Liver (tissue), 9 donors: Measurements from ENCODE around the gene RD3L. TPM values are rescaled to one million over a fixed set of nuclear protein-coding genes. Genes with fewer than 3 reads are reported as not detected.
A peak's percentile ranks its signal among the peaks of the same experiment; 100 is the strongest.

Experiments used
- DNase-seq: peaks from one replicate; pipeline ENCODE4 v3.0.0-alpha.2; 2017; ENCODE audit warnings: low spot score
- H3K27ac ChIP-seq, 2 donors: one replicate each; pipeline ENCODE4 v1.7.0; 2013; ENCODE audit warnings: inconsistent platforms in 2 of 2, low read length in 2 of 2, control low read depth in 1 of 2, low read depth in 1 of 2, mild to moderate bottlenecking in 1 of 2
- H3K27me3 ChIP-seq, 4 donors: one replicate each; pipeline versions ENCODE4 v1.6.1 to v1.7.0; 2013; ENCODE audit warnings: low read length in 3 of 4, inconsistent platforms in 1 of 4, mild to moderate bottlenecking in 1 of 4, moderate library complexity in 1 of 4; ENCODE audit not compliant: control insufficient read depth in 4 of 4, insufficient read depth in 4 of 4
- H3K36me3 ChIP-seq, 4 donors: one replicate each; pipeline versions ENCODE4 v1.6.1 to v1.7.0; 2013; ENCODE audit warnings: low read length in 3 of 4, mild to moderate bottlenecking in 3 of 4, low read depth in 1 of 4, moderate library complexity in 1 of 4; ENCODE audit not compliant: control insufficient read depth in 4 of 4, insufficient read depth in 3 of 4
- H3K4me1 ChIP-seq, 4 donors: one replicate each; pipeline versions ENCODE4 v1.6.1 to v1.7.0; 2013; ENCODE audit warnings: low read length in 3 of 4, mild to moderate bottlenecking in 3 of 4, moderate library complexity in 1 of 4; ENCODE audit not compliant: control insufficient read depth in 4 of 4, insufficient read depth in 4 of 4
- H3K4me3 ChIP-seq, 3 donors: one replicate each; pipeline versions ENCODE4 v1.6.1 to v1.7.0; 2013; ENCODE audit warnings: low read length in 3 of 3, control low read depth in 1 of 3, low read depth in 1 of 3, mild to moderate bottlenecking in 1 of 3
- H3K9ac ChIP-seq, 2 donors: one replicate each; pipeline ENCODE4 v1.7.0; 2013; ENCODE audit warnings: low read length in 2 of 2, mild to moderate bottlenecking in 2 of 2, moderate library complexity in 2 of 2, control low read depth in 1 of 2, low read depth in 1 of 2
- H3K9me3 ChIP-seq, 4 donors: one replicate each; pipeline versions ENCODE4 v1.6.1 to v1.7.0; 2013; ENCODE audit warnings: low read length in 3 of 4; ENCODE audit not compliant: control insufficient read depth in 4 of 4
- EGR1 ChIP-seq, 2 donors: IDR thresholded peaks; 2 replicates each; pipeline ENCODE4 v1.6.1; 2016 to 2018; ENCODE audit warnings: antibody characterized with exemption in 2 of 2, low read depth in 2 of 2
- FOXA1 ChIP-seq: IDR thresholded peaks from 2 replicates; pipeline ENCODE4 v1.6.1; 2016; ENCODE audit warnings: antibody characterized with exemption
- FOXA2 ChIP-seq: IDR thresholded peaks from 2 replicates; pipeline ENCODE4 v1.6.1; 2016; ENCODE audit warnings: antibody characterized with exemption
- GABPA ChIP-seq, 2 donors: IDR thresholded peaks in 1 of 2; conservative IDR thresholded peaks in 1 of 2; 2 replicates each; pipeline ENCODE4 v1.6.1; 2016; ENCODE audit warnings: antibody characterized with exemption in 2 of 2, mild to moderate bottlenecking in 1 of 2, moderate library complexity in 1 of 2
- HNF4A ChIP-seq, 2 donors: conservative IDR thresholded peaks; 2 replicates each; pipeline ENCODE4 v1.6.1; 2016; ENCODE audit warnings: antibody characterized with exemption in 2 of 2, mild to moderate bottlenecking in 2 of 2
- HNF4G ChIP-seq: IDR thresholded peaks from 2 replicates; pipeline ENCODE4 v1.6.1; 2016; ENCODE audit warnings: antibody characterized with exemption
- JUND ChIP-seq, 2 donors: IDR thresholded peaks; 2 replicates each; pipeline ENCODE4 v1.6.1; 2016; ENCODE audit warnings: antibody characterized with exemption in 2 of 2
- NR2F2 ChIP-seq: IDR thresholded peaks from 2 replicates; pipeline ENCODE4 v1.6.1; 2016; ENCODE audit warnings: antibody characterized with exemption
- RAD21 ChIP-seq, 2 donors: IDR thresholded peaks; 2 replicates each; pipeline ENCODE4 v1.6.1; 2016; ENCODE audit warnings: antibody characterized with exemption in 2 of 2, mild to moderate bottlenecking in 2 of 2
- RXRA ChIP-seq, 2 donors: IDR thresholded peaks; 2 replicates each; pipeline ENCODE4 v1.6.1; 2017 to 2018; ENCODE audit warnings: antibody characterized with exemption in 2 of 2, mild to moderate bottlenecking in 1 of 2
- SP1 ChIP-seq: IDR thresholded peaks from 2 replicates; pipeline ENCODE4 v1.6.1; 2018; ENCODE audit warnings: antibody characterized with exemption, mild to moderate bottlenecking
- TAF1 ChIP-seq: conservative IDR thresholded peaks from 2 replicates; pipeline ENCODE4 v1.6.1; 2016; ENCODE audit warnings: antibody characterized with exemption, mild to moderate bottlenecking
- YY1 ChIP-seq: IDR thresholded peaks from 2 replicates; pipeline ENCODE4 v1.6.1; 2016; ENCODE audit warnings: antibody characterized with exemption, mild to moderate bottlenecking
- WGBS: extraction: QIAGEN DNeasy Blood & Tissue Kit; methylation state at CpG from one replicate; pipeline ENCODE4 v1.1.7; 2013; 5-methylcytosine and 5-hydroxymethylcytosine counted together
- polyA plus RNA-seq, 2 donors: library from polyadenylated mRNA; stranded (reverse) in 1 of 2; unstranded in 1 of 2; fragments of 200-250 nt in 1 of 2; fragments of >200 nt in 1 of 2; fragmentation: Nextera tagmentation in 1 of 2; extraction: Ambion mirVana in 1 of 2; gene quantifications; one replicate each; pipeline versions ENCODE4 v1.2.1 to v1.2.3, GENCODE V29; 2013 to 2015
- total RNA-seq, 2 donors: library from RNA; depleted of rRNA; stranded (reverse); fragments of >200 nt; gene quantifications; one replicate each; pipeline ENCODE4 v1.2.3, GENCODE V29; 2014
- TF ChIP-seq, protein P1 (sequence below): IDR thresholded peaks from 2 replicates; pipeline ENCODE4 v1.6.1; 2016; ENCODE audit warnings: antibody characterized with exemption
- TF ChIP-seq, protein P2 (sequence below): IDR thresholded peaks from 2 replicates; pipeline ENCODE4 v1.6.1; 2016; ENCODE audit warnings: antibody characterized with exemption
- TF ChIP-seq, protein P3 (sequence below): fragments of 150-350 bp; IDR thresholded peaks from 2 replicates; pipeline ENCODE4 v1.5.1; 2017; ENCODE audit warnings: improper control_type of control experiment, low read depth, low read length; ENCODE audit not compliant: missing input control
- TF ChIP-seq, protein P4 (sequence below): IDR thresholded peaks from 2 replicates; pipeline ENCODE4 v1.6.1; 2016; ENCODE audit warnings: antibody characterized with exemption, mild to moderate bottlenecking
- TF ChIP-seq, protein P5 (sequence below): IDR thresholded peaks from 2 replicates; pipeline ENCODE4 v1.6.1; 2016; ENCODE audit warnings: antibody characterized with exemption
- donor health status: healthy.
- donor health status: healthy.
- donor health status: healthy.
- donor health status: healthy.
- donor health status: healthy.

The RD3L gene
- total and polyA plus RNA-seq, 4 donors: 0.09 to 0.64 (median 0.19) TPM

DNA sequence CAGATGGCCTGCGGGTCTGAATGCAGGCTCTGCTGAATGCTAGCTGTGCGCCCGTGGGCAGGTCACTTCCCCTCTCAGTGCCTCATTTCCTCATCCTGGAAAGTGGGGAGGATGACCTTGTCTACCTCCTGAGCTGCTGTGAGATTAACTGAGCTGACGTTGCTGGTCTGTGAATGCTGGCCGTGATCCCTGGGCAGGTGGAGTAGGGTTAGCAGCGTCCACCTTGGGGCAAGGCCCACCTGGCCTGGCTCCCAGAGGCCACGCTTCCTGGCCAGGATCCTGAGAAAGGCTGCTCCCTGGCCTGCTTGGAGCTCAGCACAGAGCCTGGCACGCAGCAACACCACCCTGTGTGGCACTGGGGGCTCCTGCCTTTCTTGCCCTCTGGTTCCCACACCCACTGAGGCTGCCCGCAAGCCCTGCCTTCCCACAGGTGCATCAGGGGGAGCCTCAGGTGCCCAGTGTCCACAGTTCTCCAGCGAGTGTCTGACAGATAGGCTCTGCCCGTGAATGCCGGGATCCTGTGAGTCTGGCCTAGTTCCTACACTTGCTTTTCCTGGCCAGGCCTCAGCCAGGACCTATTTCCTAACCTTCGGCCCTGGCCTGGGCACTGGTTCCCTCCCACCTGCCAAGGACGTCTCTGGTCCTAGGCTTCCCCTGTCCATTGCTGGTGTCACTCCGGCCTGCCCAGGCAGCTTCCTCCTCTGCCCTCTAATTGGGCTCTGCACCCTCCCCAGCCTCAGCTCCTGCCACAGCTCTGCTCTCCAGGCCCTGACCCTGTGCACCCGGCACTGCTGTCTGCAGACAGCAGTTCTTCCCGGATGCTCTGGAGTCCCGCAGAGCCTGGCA lies 51.3 kb downstream of the RD3L start:
- H3K36me3 ChIP-seq: no peaks in the 10 kb centered on the region
- H3K4me3 ChIP-seq: no peak overlapping the region
- TF ChIP-seq JUND (IDR thresholded peaks at IDR 0.05) (peak in 1 of 2 donors; percentile 37), HNF4G (no peak), HNF4A (conservative IDR thresholded peaks at IDR 0.05) (peak; percentile 55 to 59), FOXA1 (no peak), GABPA (IDR thresholded peaks at IDR 0.05 in 1 of 2, conservative IDR thresholded peaks at IDR 0.05 in 1 of 2) (peak in 1 of 2 donors; percentile 41), RAD21 (IDR thresholded peaks at IDR 0.05) (peak; percentile 6 to 22), RXRA (IDR thresholded peaks at IDR 0.05) (peak; percentile 85 to 86), TAF1 (no peak), EGR1 (IDR thresholded peaks at IDR 0.05; ENCODE audit: low read depth in 2 of 2) (peak; percentile 38 to 85), YY1 (peak; percentile 43), FOXA2 (no peak), NR2F2 (peak; percentile 63), SP1 (peak; percentile 94)
- TF ChIP-seq, protein P1, sequence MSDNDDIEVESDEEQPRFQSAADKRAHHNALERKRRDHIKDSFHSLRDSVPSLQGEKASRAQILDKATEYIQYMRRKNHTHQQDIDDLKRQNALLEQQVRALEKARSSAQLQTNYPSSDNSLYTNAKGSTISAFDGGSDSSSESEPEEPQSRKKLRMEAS: peak; percentile 97
- TF ChIP-seq, protein P2, sequence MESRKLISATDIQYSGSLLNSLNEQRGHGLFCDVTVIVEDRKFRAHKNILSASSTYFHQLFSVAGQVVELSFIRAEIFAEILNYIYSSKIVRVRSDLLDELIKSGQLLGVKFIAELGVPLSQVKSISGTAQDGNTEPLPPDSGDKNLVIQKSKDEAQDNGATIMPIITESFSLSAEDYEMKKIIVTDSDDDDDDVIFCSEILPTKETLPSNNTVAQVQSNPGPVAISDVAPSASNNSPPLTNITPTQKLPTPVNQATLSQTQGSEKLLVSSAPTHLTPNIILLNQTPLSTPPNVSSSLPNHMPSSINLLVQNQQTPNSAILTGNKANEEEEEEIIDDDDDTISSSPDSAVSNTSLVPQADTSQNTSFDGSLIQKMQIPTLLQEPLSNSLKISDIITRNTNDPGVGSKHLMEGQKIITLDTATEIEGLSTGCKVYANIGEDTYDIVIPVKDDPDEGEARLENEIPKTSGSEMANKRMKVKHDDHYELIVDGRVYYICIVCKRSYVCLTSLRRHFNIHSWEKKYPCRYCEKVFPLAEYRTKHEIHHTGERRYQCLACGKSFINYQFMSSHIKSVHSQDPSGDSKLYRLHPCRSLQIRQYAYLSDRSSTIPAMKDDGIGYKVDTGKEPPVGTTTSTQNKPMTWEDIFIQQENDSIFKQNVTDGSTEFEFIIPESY: peak; percentile 62
- TF ChIP-seq, protein P3, sequence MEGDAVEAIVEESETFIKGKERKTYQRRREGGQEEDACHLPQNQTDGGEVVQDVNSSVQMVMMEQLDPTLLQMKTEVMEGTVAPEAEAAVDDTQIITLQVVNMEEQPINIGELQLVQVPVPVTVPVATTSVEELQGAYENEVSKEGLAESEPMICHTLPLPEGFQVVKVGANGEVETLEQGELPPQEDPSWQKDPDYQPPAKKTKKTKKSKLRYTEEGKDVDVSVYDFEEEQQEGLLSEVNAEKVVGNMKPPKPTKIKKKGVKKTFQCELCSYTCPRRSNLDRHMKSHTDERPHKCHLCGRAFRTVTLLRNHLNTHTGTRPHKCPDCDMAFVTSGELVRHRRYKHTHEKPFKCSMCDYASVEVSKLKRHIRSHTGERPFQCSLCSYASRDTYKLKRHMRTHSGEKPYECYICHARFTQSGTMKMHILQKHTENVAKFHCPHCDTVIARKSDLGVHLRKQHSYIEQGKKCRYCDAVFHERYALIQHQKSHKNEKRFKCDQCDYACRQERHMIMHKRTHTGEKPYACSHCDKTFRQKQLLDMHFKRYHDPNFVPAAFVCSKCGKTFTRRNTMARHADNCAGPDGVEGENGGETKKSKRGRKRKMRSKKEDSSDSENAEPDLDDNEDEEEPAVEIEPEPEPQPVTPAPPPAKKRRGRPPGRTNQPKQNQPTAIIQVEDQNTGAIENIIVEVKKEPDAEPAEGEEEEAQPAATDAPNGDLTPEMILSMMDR: no peak
- TF ChIP-seq, protein P4, sequence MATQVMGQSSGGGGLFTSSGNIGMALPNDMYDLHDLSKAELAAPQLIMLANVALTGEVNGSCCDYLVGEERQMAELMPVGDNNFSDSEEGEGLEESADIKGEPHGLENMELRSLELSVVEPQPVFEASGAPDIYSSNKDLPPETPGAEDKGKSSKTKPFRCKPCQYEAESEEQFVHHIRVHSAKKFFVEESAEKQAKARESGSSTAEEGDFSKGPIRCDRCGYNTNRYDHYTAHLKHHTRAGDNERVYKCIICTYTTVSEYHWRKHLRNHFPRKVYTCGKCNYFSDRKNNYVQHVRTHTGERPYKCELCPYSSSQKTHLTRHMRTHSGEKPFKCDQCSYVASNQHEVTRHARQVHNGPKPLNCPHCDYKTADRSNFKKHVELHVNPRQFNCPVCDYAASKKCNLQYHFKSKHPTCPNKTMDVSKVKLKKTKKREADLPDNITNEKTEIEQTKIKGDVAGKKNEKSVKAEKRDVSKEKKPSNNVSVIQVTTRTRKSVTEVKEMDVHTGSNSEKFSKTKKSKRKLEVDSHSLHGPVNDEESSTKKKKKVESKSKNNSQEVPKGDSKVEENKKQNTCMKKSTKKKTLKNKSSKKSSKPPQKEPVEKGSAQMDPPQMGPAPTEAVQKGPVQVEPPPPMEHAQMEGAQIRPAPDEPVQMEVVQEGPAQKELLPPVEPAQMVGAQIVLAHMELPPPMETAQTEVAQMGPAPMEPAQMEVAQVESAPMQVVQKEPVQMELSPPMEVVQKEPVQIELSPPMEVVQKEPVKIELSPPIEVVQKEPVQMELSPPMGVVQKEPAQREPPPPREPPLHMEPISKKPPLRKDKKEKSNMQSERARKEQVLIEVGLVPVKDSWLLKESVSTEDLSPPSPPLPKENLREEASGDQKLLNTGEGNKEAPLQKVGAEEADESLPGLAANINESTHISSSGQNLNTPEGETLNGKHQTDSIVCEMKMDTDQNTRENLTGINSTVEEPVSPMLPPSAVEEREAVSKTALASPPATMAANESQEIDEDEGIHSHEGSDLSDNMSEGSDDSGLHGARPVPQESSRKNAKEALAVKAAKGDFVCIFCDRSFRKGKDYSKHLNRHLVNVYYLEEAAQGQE: peak; percentile 41
- TF ChIP-seq, protein P5, sequence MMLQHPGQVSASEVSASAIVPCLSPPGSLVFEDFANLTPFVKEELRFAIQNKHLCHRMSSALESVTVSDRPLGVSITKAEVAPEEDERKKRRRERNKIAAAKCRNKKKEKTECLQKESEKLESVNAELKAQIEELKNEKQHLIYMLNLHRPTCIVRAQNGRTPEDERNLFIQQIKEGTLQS: peak; percentile 46
- no peak overlapping the region for H3K9ac ChIP-seq
- peaks cover 29 to 59% (median 52%) of the 10 kb centered on the region in 4 donors for H3K4me1 ChIP-seq
- H3K9me3 ChIP-seq: no peaks in the 10 kb centered on the region
- peak overlapping the region; percentile 78 to 80 for H3K27ac ChIP-seq
- WGBS: 28% methylated on average over 18 of the region's 18 CpGs
- no peaks in the 10 kb centered on the region for H3K27me3 ChIP-seq
- no peak for DNase-seq

Other genes starting within 250 kb of the RD3L start
- 10 to 100 TPM in 1 of 2 donors, 1 to 10 TPM in 1; 3.4 to 14.1 TPM for gene XRCC3, start 227.1 kb downstream of the RD3L start, total RNA-seq
- gene XRCC3, start 227.1 kb downstream of the RD3L start, polyA plus RNA-seq: 1 to 10 TPM; 1.7 to 2.2 TPM
- gene ZFYVE21, start 226.7 kb downstream of the RD3L start, total RNA-seq: 10 to 100 TPM; 28.0 to 36.9 TPM
- 10 to 100 TPM; 28.2 to 33.3 TPM for gene ZFYVE21, start 226.7 kb downstream of the RD3L start, polyA plus RNA-seq
- gene PPP1R13B, start 95.0 kb downstream of the RD3L start, total RNA-seq: 10 to 100 TPM in 1 of 2 donors, 1 to 10 TPM in 1; 3.2 to 15.1 TPM
- 1 to 10 TPM; 4.1 to 6.1 TPM for gene PPP1R13B, start 95.0 kb downstream of the RD3L start, polyA plus RNA-seq
- gene TDRD9, start 14.1 kb downstream of the RD3L start, total RNA-seq: 1 to 10 TPM in 1 of 2 donors, under 1 TPM in 1; 0.56 to 1.0 TPM
- under 1 TPM; 0.12 to 0.36 TPM for gene TDRD9, start 14.1 kb downstream of the RD3L start, polyA plus RNA-seq
- 100 to 1,000 TPM in 1 of 2 donors, 10 to 100 TPM in 1; 42.4 to 112 TPM for gene ASPG, start 143.2 kb upstream of the RD3L start, total RNA-seq
- gene ASPG, start 143.2 kb upstream of the RD3L start, polyA plus RNA-seq: 100 to 1,000 TPM; 108 to 158 TPM
- gene KIF26A, start 196.1 kb upstream of the RD3L start, total RNA-seq: 10 to 100 TPM in 1 of 2 donors, 1 to 10 TPM in 1; 1.8 to 10.2 TPM
- under 1 TPM; 0.07 to 0.84 TPM for gene KIF26A, start 196.1 kb upstream of the RD3L start, polyA plus RNA-seq